ENCODE results near the gene ATP5F1E. TPM values are rescaled to one million over a fixed set of nuclear protein-coding genes. Genes with fewer than 3 reads are reported as not detected.

Gene ATP5F1E
- total RNA-seq, 4 donors from 2014 or later: 9.9 to 21.1 (median 15.2) TPM

GRCh38 chr20:59048681-59049030 is 16.5 kb upstream of the ATP5F1E start:
- 66 to 81% methylated on average over 2 of the region's 2 CpGs for WGBS, 2 donors
- TF ChIP-seq CTCF (IDR thresholded peaks at IDR 0.05) (no peak), POLR2A (IDR thresholded peaks at IDR 0.05) (no peak)
- DNase-seq (ENCODE audit: low spot score in 2 of 2): no peak
- intact Hi-C loops (cut with DNase I; ENCODE audit: low total_unique reads): no loop called here
- H3K4me3 ChIP-seq (ENCODE audit: low read depth, poor library complexity, severe bottlenecking): no peak overlapping the region

- intact Hi-C loops (cut with DNase I; ENCODE audit: low total_unique reads): no loop called here
- TF ChIP-seq POLR2A (IDR thresholded peaks at IDR 0.05): no peak
- no peak for TF ChIP-seq CTCF (IDR thresholded peaks at IDR 0.05)
- WGBS, 2 donors: 83 to 89% methylated on average over 5 of the region's 5 CpGs
- DNase-seq (ENCODE audit: low spot score in 2 of 2): no peak
- H3K4me3 ChIP-seq (ENCODE audit: low read depth, poor library complexity, severe bottlenecking): no peak overlapping the region
These were observed 16.0 kb upstream of the ATP5F1E start for GRCh38 chr20:59047938-59048680.

GRCh38 chr20:59046862-59047261 is 14.7 kb upstream of the ATP5F1E start:
- DNase-seq (ENCODE audit: low spot score in 2 of 2): no peak
- 93 to 97% methylated on average over 3 of the region's 3 CpGs for WGBS, 2 donors
- no peak overlapping the region for H3K4me3 ChIP-seq (ENCODE audit: low read depth, poor library complexity, severe bottlenecking)
- TF ChIP-seq CTCF (IDR thresholded peaks at IDR 0.05): no peak
- no peak for TF ChIP-seq POLR2A (IDR thresholded peaks at IDR 0.05)
- intact Hi-C loops (cut with DNase I; ENCODE audit: low total_unique reads): no loop called here

GRCh38 chr20:59044796-59045195 is 12.7 kb upstream of the ATP5F1E start:
- H3K4me3 ChIP-seq (ENCODE audit: low read depth, poor library complexity, severe bottlenecking): no peak overlapping the region
- no peak for DNase-seq (ENCODE audit: low spot score in 2 of 2)
- 56 to 58% methylated on average over 3 of the region's 3 CpGs for WGBS, 2 donors
- intact Hi-C loops (cut with DNase I; ENCODE audit: low total_unique reads): no loop called here
- no peak for TF ChIP-seq POLR2A (IDR thresholded peaks at IDR 0.05)
- no peak for TF ChIP-seq CTCF (IDR thresholded peaks at IDR 0.05)

GRCh38 chr20:59044295-59044694 is 12.2 kb upstream of the ATP5F1E start:
- intact Hi-C loops (cut with DNase I; ENCODE audit: low total_unique reads): no loop called here
- WGBS, 2 donors: 92 to 96% methylated on average over 3 of the region's 3 CpGs
- H3K4me3 ChIP-seq (ENCODE audit: low read depth, poor library complexity, severe bottlenecking): no peak overlapping the region
- no peak for DNase-seq (ENCODE audit: low spot score in 2 of 2)
- TF ChIP-seq POLR2A (IDR thresholded peaks at IDR 0.05): no peak
- no peak for TF ChIP-seq CTCF (IDR thresholded peaks at IDR 0.05)

GRCh38 chr20:59043698-59044097 is 11.6 kb upstream of the ATP5F1E start:
- DNase-seq (ENCODE audit: low spot score in 2 of 2): no peak
- TF ChIP-seq POLR2A (IDR thresholded peaks at IDR 0.05) (no peak), CTCF (IDR thresholded peaks at IDR 0.05) (no peak)
- WGBS, 2 donors: 37 to 45% methylated on average over 3 of the region's 3 CpGs
- intact Hi-C loops (cut with DNase I; ENCODE audit: low total_unique reads): no loop called here
- no peak overlapping the region for H3K4me3 ChIP-seq (ENCODE audit: low read depth, poor library complexity, severe bottlenecking)

All from lower leg skin (tissue), 4 donors.